Neural cell (in vitro differentiated cells): Measurements from ENCODE around the gene SRD5A1.

ENCODE experiments used
- EP300 ChIP-seq: fragments of 450-650 bp; conservative IDR thresholded peaks from 2 replicates; pipeline ENCODE4 v1.6.1; 2014; ENCODE audit warnings: antibody characterized with exemption, mild to moderate bottlenecking, moderate library complexity; ENCODE audit not compliant: poor library complexity, severe bottlenecking
- EZH2 ChIP-seq: fragments of 200-600, 300-800 bp; shearing (Covaris generic), sonication (generic); IDR thresholded peaks from 2 replicates; pipeline ENCODE4 v1.6.1; 2014; ENCODE audit warnings: antibody characterized with exemption, low read length, borderline replicate concordance, mild to moderate bottlenecking; ENCODE audit not compliant: insufficient read depth, poor library complexity, severe bottlenecking
- MXI1 ChIP-seq: fragments of 450-650 bp; conservative IDR thresholded peaks from 2 replicates; pipeline ENCODE4 v1.6.1; 2014; ENCODE audit warnings: antibody characterized with exemption, mild to moderate bottlenecking; ENCODE audit not compliant: poor library complexity, severe bottlenecking
- POLR2AphosphoS5 ChIP-seq: IDR thresholded peaks from 2 replicates; pipeline ENCODE4 v1.6.1; 2012
- RAD21 ChIP-seq: fragments of 450-650 bp; conservative IDR thresholded peaks from 2 replicates; pipeline ENCODE4 v1.6.1; 2014; ENCODE audit warnings: antibody characterized with exemption, mild to moderate bottlenecking, moderate library complexity
- SMC3 ChIP-seq: fragments of 450-650 bp; conservative IDR thresholded peaks from 2 replicates; pipeline ENCODE4 v1.6.1; 2014; ENCODE audit warnings: antibody characterized with exemption, mild to moderate bottlenecking, moderate library complexity; ENCODE audit not compliant: poor library complexity
- TAF1 ChIP-seq: IDR thresholded peaks from 2 replicates; pipeline ENCODE4 v1.6.1; 2012; ENCODE audit warnings: low read depth
- TF ChIP-seq, protein P1 (sequence below): fragments of 450-650 bp; IDR thresholded peaks from 2 replicates; pipeline ENCODE4 v1.5.1; 2014; ENCODE audit warnings: antibody characterized with exemption, mild to moderate bottlenecking, moderate library complexity; ENCODE audit not compliant: poor library complexity, severe bottlenecking
- TF ChIP-seq, protein P2 (sequence below): IDR thresholded peaks from 2 replicates; pipeline ENCODE4 v1.6.1; 2012; ENCODE audit warnings: borderline replicate concordance

DNA sequence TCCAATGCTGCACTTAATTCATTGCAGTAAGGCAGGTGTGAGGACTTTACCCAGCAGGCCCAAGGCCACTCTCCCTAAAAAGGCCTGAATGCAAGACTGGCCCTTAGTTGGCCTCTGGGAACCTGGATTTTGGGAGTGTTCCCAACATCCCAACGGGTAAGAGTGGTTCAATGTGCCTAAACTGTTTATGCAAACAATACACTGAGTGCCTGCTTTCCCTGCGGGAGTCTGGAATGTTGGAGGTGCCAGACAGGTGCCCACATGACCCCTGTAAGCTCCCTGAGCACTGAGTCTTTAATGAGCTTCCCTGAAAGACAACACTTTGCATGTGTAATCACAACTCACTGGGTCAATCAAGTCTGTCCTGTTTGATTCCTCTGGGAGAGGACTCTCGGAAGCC is 37.8 kb upstream of the SRD5A1 start:
- TF ChIP-seq MXI1 (no peak), EZH2 (no peak), TAF1 (no peak), POLR2AphosphoS5 (no peak), RAD21 (no peak), SMC3 (no peak), EP300 (no peak)
- TF ChIP-seq, protein P1, sequence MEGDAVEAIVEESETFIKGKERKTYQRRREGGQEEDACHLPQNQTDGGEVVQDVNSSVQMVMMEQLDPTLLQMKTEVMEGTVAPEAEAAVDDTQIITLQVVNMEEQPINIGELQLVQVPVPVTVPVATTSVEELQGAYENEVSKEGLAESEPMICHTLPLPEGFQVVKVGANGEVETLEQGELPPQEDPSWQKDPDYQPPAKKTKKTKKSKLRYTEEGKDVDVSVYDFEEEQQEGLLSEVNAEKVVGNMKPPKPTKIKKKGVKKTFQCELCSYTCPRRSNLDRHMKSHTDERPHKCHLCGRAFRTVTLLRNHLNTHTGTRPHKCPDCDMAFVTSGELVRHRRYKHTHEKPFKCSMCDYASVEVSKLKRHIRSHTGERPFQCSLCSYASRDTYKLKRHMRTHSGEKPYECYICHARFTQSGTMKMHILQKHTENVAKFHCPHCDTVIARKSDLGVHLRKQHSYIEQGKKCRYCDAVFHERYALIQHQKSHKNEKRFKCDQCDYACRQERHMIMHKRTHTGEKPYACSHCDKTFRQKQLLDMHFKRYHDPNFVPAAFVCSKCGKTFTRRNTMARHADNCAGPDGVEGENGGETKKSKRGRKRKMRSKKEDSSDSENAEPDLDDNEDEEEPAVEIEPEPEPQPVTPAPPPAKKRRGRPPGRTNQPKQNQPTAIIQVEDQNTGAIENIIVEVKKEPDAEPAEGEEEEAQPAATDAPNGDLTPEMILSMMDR = no peak
- TF ChIP-seq, protein P2, sequence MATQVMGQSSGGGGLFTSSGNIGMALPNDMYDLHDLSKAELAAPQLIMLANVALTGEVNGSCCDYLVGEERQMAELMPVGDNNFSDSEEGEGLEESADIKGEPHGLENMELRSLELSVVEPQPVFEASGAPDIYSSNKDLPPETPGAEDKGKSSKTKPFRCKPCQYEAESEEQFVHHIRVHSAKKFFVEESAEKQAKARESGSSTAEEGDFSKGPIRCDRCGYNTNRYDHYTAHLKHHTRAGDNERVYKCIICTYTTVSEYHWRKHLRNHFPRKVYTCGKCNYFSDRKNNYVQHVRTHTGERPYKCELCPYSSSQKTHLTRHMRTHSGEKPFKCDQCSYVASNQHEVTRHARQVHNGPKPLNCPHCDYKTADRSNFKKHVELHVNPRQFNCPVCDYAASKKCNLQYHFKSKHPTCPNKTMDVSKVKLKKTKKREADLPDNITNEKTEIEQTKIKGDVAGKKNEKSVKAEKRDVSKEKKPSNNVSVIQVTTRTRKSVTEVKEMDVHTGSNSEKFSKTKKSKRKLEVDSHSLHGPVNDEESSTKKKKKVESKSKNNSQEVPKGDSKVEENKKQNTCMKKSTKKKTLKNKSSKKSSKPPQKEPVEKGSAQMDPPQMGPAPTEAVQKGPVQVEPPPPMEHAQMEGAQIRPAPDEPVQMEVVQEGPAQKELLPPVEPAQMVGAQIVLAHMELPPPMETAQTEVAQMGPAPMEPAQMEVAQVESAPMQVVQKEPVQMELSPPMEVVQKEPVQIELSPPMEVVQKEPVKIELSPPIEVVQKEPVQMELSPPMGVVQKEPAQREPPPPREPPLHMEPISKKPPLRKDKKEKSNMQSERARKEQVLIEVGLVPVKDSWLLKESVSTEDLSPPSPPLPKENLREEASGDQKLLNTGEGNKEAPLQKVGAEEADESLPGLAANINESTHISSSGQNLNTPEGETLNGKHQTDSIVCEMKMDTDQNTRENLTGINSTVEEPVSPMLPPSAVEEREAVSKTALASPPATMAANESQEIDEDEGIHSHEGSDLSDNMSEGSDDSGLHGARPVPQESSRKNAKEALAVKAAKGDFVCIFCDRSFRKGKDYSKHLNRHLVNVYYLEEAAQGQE = no peak
